Tibial nerve (tissue), 4 donors: ENCODE results near the gene CLEC7A. TPM values are rescaled to one million over a fixed set of nuclear protein-coding genes. Genes with fewer than 3 reads are reported as not detected.

Source experiments
- DNase-seq, 2 donors: peaks; one replicate each; pipeline ENCODE4 v3.0.0-alpha.2; 2019; ENCODE audit warnings: low spot score in 2 of 2
- H3K27ac ChIP-seq, 4 donors: fragments of 200-600 bp; sonication (generic) in 3 of 4; one replicate each; pipeline ENCODE4 v1.5.1; 2017 to 2019; ENCODE audit warnings: mild to moderate bottlenecking in 1 of 4
- H3K27me3 ChIP-seq, 2 donors: fragments of 200-600 bp; sonication (generic) in 1 of 2; one replicate each; pipeline versions ENCODE4 v1.5.1 to v1.6.0; 2017 to 2019
- H3K36me3 ChIP-seq, 3 donors: fragments of 200-600 bp; sonication (generic); one replicate each; pipeline ENCODE4 v1.5.1; 2018 to 2019
- H3K4me1 ChIP-seq, 4 donors: fragments of 200-600 bp; sonication (generic) in 3 of 4; one replicate each; pipeline ENCODE4 v1.5.1; 2017 to 2019
- H3K4me3 ChIP-seq, 4 donors: fragments of 200-600 bp; sonication (generic) in 3 of 4; one replicate each; pipeline ENCODE4 v1.5.1; 2017 to 2019; ENCODE audit warnings: mild to moderate bottlenecking in 1 of 4, moderate library complexity in 1 of 4
- H3K9me3 ChIP-seq, 4 donors: fragments of 200-600 bp; sonication (generic) in 3 of 4; one replicate each; pipeline ENCODE4 v1.5.1; 2017 to 2019
- EP300 ChIP-seq, 2 donors: sonication (generic); formaldehyde crosslinking; IDR thresholded peaks; one replicate each; pipeline ENCODE4 v1.6.1; 2017; ENCODE audit warnings: antibody characterized with exemption in 2 of 2, mild to moderate bottlenecking in 1 of 2
- POLR2A ChIP-seq, 2 donors: fragments of 450-650 bp; IDR thresholded peaks; one replicate each; pipeline ENCODE4 v1.6.1; 2017; ENCODE audit warnings: antibody characterized with exemption in 2 of 2, mild to moderate bottlenecking in 2 of 2, moderate library complexity in 2 of 2
- WGBS, 2 donors: methylation state at CpG; one replicate each; pipeline ENCODE4 v1.1.5; 2018; 5-methylcytosine and 5-hydroxymethylcytosine counted together
- total RNA-seq, 4 donors: library from RNA; depleted of rRNA; stranded (reverse); fragments of >200 nt; gene quantifications; one replicate each; pipeline ENCODE4 v1.1.0, GENCODE V29; 2016
- TF ChIP-seq, protein P1 (sequence below), 5 experiments: fragments of 200-600 bp in 3 of 5; fragments of 450-650 bp in 2 of 5; sonication (generic) in 3 of 5; IDR thresholded peaks; one replicate each; pipeline ENCODE4 v1.5.1; 2016 to 2019; ENCODE audit warnings: antibody characterized with exemption in 5 of 5, mild to moderate bottlenecking in 3 of 5, moderate library complexity in 2 of 5

The CLEC7A gene
- total RNA-seq, 4 donors from 2014 or later, result 4.0 to 13.5 (median 7.9) TPM

DNA sequence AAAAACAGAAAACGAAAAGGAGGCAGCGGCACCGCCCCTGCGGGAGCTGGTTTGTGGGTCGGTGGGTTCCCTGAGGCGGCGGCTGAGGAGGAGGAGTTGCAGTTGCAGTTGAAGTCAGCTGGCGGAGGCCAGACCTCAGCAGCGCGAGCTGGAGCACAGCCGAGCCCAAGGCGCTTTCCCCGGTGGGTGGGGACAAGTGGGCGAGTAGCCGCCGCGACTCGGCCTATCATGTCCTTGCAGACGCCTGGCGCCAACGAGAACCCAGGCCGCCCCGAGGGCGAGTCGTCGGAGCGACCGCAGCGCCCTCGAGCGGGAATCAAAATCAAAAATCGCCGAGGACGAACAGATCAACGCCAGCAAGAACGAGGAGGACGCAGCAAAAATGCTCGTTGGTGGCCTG lies 18.5 kb downstream of the CLEC7A start:
- no peaks in the 10 kb centered on the region for H3K36me3 ChIP-seq
- no peak for TF ChIP-seq POLR2A (IDR thresholded peaks at IDR 0.05)
- TF ChIP-seq, protein P1, sequence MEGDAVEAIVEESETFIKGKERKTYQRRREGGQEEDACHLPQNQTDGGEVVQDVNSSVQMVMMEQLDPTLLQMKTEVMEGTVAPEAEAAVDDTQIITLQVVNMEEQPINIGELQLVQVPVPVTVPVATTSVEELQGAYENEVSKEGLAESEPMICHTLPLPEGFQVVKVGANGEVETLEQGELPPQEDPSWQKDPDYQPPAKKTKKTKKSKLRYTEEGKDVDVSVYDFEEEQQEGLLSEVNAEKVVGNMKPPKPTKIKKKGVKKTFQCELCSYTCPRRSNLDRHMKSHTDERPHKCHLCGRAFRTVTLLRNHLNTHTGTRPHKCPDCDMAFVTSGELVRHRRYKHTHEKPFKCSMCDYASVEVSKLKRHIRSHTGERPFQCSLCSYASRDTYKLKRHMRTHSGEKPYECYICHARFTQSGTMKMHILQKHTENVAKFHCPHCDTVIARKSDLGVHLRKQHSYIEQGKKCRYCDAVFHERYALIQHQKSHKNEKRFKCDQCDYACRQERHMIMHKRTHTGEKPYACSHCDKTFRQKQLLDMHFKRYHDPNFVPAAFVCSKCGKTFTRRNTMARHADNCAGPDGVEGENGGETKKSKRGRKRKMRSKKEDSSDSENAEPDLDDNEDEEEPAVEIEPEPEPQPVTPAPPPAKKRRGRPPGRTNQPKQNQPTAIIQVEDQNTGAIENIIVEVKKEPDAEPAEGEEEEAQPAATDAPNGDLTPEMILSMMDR (IDR thresholded peaks at IDR 0.05), result no peak
- no peak for TF ChIP-seq EP300 (IDR thresholded peaks at IDR 0.05)
- no peaks in the 10 kb centered on the region for H3K27me3 ChIP-seq
- no peak overlapping the region for H3K4me3 ChIP-seq
- peaks cover 0 to 5% (median 0%) of the 10 kb centered on the region in 4 donors for H3K9me3 ChIP-seq
- 92% methylated on average over 38 of the region's 38 CpGs for WGBS, 2 donors
- no peak overlapping the region for H3K27ac ChIP-seq
- DNase-seq, result no peak
- no peaks in the 10 kb centered on the region for H3K4me1 ChIP-seq

DNA sequence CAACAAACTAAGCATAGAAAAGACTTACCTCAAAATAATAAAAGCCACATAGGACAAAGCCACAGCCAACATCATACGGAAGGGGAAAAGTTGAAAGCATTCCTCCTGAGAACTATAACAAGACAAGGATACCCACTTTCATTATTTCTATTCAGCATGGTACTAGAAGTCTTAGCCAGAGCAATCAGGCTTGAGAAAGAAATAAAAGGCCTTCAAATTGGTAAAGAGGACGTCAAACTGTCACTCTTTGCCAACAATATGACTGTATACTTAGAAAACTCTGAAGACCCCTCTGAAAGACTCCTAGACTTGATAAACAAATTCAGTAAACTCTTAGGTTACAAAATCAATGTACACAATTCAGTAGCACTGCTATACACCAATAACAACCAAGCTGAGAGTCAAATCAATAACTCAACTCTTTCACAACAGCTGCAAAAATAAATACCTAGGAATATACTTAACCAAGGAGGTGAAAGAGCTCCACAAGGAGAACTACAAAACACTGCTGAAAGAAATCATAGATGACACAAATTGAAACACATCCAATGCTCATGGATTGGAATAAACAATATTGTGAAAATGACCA lies 19.6 kb downstream of the CLEC7A start:
- H3K4me1 ChIP-seq, result no peaks in the 10 kb centered on the region
- no peak overlapping the region for H3K4me3 ChIP-seq
- WGBS, 2 donors, result 82 to 85% methylated on average over 2 of the region's 2 CpGs
- no peak for DNase-seq
- H3K9me3 ChIP-seq, result peaks cover 0 to 5% (median 0%) of the 10 kb centered on the region in 4 donors
- no peaks in the 10 kb centered on the region for H3K36me3 ChIP-seq
- no peak overlapping the region for H3K27ac ChIP-seq
- TF ChIP-seq, protein P1 (IDR thresholded peaks at IDR 0.05), result no peak
- TF ChIP-seq POLR2A (IDR thresholded peaks at IDR 0.05) (no peak), EP300 (IDR thresholded peaks at IDR 0.05) (no peak)
- no peaks in the 10 kb centered on the region for H3K27me3 ChIP-seq

DNA sequence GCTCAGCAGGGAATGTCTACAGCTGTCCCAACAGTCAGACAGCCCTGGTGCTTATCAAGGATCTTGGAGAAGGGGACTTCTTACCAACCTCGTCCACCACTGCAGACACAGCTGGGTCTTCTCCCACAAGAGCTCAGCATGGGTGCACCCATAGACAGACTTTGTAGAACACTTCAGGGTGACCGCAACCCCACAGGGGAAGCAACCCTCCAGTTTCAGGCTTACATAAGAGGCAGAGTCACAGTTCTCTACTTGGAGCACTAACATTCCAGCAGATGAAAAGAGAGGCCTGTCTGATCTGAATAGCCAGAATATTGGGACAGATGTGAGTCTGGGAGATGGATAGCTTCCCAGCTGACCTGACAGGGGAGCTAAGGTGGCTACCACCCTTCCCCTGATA lies 27.7 kb downstream of the CLEC7A start:
- no peak overlapping the region for H3K27ac ChIP-seq
- no peaks in the 10 kb centered on the region for H3K9me3 ChIP-seq
- no peaks in the 10 kb centered on the region for H3K27me3 ChIP-seq
- DNase-seq, result no peak
- 77 to 80% methylated on average over 2 of the region's 2 CpGs for WGBS, 2 donors
- H3K36me3 ChIP-seq, result no peaks in the 10 kb centered on the region
- peaks cover 0 to 24% (median 7%) of the 10 kb centered on the region in 4 donors for H3K4me1 ChIP-seq
- TF ChIP-seq, protein P1 (IDR thresholded peaks at IDR 0.05), result no peak
- TF ChIP-seq EP300 (IDR thresholded peaks at IDR 0.05) (no peak), POLR2A (IDR thresholded peaks at IDR 0.05) (no peak)
- H3K4me3 ChIP-seq, result no peak overlapping the region

DNA sequence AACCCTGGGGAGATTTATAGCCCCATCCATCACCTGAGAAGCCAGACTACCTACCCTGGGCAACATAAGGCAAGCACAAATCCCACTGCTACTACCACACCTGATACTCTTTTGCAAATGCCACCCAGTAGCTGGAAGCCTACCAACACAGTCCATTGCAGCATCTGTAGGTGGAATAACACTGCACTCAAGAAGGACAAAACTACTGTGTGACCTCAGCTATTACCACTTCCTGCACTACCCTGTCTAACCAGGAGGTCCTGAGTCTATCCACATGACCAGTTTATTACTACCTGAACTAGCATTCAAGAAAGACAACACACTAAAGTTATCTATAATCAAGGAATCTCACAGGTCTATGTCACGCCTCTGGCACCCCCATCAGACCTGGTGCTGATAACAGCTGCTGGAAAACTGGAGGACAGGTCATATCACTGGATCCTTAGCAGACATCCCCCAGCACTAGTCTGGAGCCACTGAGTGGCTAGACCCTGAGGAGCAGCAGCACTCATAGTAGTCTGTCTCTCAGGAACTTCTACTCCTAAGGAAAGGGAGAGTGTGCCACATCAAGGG lies 28.3 kb downstream of the CLEC7A start:
- no peaks in the 10 kb centered on the region for H3K36me3 ChIP-seq
- peaks cover 0 to 24% (median 7%) of the 10 kb centered on the region in 4 donors for H3K4me1 ChIP-seq
- H3K27me3 ChIP-seq, result no peaks in the 10 kb centered on the region
- H3K27ac ChIP-seq, result peak overlapping the region in 2 of 4 donors; percentile 13 to 58
- H3K4me3 ChIP-seq, result no peak overlapping the region
- H3K9me3 ChIP-seq, result no peaks in the 10 kb centered on the region
- TF ChIP-seq, protein P1 (IDR thresholded peaks at IDR 0.05), result no peak
- TF ChIP-seq POLR2A (IDR thresholded peaks at IDR 0.05) (no peak), EP300 (IDR thresholded peaks at IDR 0.05) (no peak)
- no peak for DNase-seq
- WGBS, 2 donors, result 88 to 92% methylated on average over 1 of the region's 1 CpG

DNA sequence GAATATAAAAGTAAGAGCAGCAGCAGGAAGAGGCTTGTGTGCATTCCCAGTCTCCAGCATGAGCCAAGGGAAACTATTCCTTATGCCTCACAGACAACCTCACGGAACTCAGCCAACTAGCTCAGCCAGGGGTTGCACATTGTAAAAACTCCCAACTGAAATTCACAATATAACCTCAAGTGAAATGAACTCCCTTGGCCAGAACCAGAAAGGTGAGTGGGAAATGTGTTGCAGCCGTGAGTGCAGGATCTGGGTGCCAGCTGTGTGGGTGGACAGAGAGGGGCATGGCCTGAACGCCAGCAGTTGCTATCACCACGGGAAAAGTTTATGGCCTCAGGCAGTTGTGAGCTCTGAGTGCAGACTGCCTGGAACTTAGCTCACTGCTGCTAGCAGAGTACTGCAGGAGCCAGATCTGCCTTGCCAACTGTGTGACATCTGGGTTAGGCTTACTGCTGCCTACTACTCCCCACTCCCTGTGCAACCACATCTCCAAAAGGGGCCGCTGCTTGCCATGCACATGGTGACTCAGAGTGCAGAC lies 28.9 kb downstream of the CLEC7A start:
- 22 to 27% methylated on average over 4 to 5 of the region's 5 CpGs for WGBS, 2 donors
- peak overlapping the region in 2 of 4 donors; percentile 51 to 58 for H3K27ac ChIP-seq

More for the DNA sequence above, 28.9 kb downstream of the CLEC7A start:
- no peaks in the 10 kb centered on the region for H3K36me3 ChIP-seq
- TF ChIP-seq EP300 (IDR thresholded peaks at IDR 0.05) (no peak), POLR2A (IDR thresholded peaks at IDR 0.05) (no peak)
- TF ChIP-seq, protein P1 (IDR thresholded peaks at IDR 0.05), result no peak
- no peaks in the 10 kb centered on the region for H3K27me3 ChIP-seq
- H3K4me1 ChIP-seq, result peaks cover 0 to 24% (median 7%) of the 10 kb centered on the region in 4 donors
- no peaks in the 10 kb centered on the region for H3K9me3 ChIP-seq
- DNase-seq, result no peak
- H3K4me3 ChIP-seq, result no peak overlapping the region
